Keratinocyte (primary cell): ENCODE data around the gene SNX13.

ENCODE experiments used
- CTCF ChIP-seq, 3 experiments: IDR thresholded peaks in 1 of 3; conservative IDR thresholded peaks in 1 of 3; optimal IDR thresholded peaks in 1 of 3; 2 replicates in 2 of 3; 3 replicates in 1 of 3; pipeline versions ENCODE3 to v1.5.1; 2011; ENCODE audit warnings: low read length in 3 of 3, mild to moderate bottlenecking in 3 of 3, moderate library complexity in 2 of 3, control low read depth in 1 of 3, inconsistent platforms in 1 of 3; ENCODE audit not compliant: insufficient read depth in 2 of 3; ENCODE audit errors: extremely low read depth in 1 of 3
- EZH2 ChIP-seq: IDR thresholded peaks from one replicate; pipeline ENCODE4 v1.6.1; 2012; ENCODE audit warnings: inconsistent platforms, mild to moderate bottlenecking, low read length, moderate library complexity

- TF ChIP-seq CTCF (optimal IDR thresholded peaks at IDR 0.05 in 1 of 3, IDR thresholded peaks at IDR 0.05 in 1 of 3, conservative IDR thresholded peaks at IDR 0.05 in 1 of 3; ENCODE audit: extremely low read depth in 1 of 3, insufficient read depth in 2 of 3, low read length in 3 of 3) (no peak), EZH2 (no peak)
Observed at GRCh38 chr7:17936321-17936720, 4.0 kb downstream of the SNX13 start.
